ENCODE results near the gene ANKRD33.

DNA sequence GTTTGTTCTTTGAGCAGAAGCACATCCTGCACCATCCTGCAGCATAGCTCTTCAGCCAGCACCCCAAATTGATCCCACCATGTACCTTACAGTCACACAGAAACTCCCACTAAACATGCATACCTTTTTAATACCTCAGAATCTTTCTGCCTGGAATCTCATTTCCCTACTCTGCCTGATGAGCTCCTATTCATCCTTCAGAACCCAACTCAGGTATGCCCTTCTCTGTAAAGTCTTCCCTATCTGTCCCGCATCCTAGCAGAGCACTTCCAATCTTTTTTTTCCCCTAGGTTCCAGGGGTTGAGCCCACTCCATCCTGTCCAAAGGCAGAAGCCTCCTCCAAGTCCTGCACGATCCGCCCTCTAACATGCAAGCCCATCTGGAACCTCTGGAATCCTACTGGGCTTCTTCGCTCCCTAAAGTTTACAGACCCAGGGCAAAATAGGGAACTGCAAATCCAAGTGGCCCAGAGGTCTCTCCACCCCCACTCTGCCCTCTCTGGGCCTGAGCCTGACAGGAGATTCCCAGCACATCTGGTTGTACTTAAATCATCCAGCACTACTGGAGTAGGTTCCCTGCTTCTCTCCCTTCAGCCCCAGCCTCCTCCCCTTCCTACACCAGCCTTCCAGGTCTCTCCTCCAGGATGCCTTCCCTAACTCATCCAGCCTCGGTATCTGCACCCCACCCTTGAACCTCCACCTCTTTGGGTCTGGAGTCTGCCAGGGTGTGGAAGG, 35.3 kb upstream of the ANKRD33 start:
- TF ChIP-seq EZH2 (IDR thresholded peaks at IDR 0.05; ENCODE audit: insufficient read depth, poor library complexity, severe bottlenecking) (no peak), EZH2phosphoT487 (IDR thresholded peaks at IDR 0.05; ENCODE audit: insufficient read depth, low read depth) (no peak)

All from GM23248 (cell line).